H1 (cell line): ENCODE results near the gene SYT6. TPM values are rescaled to one million over a fixed set of nuclear protein-coding genes. Genes with fewer than 3 reads are reported as not detected.

Source experiments
- CBX8 ChIP-seq: fragments of 300-800, 300-1000 bp; sonication (generic); IDR thresholded peaks from 2 replicates; pipeline ENCODE4 v1.7.1; 2016; ENCODE audit warnings: low read depth, low read length, borderline replicate concordance
- CHD2 ChIP-seq: IDR thresholded peaks from 2 replicates; pipeline ENCODE4 v1.6.1; 2012; ENCODE audit warnings: low read length, improper control_type of control experiment
- CHD7 ChIP-seq: fragments of 300-600 bp; sonication (generic); IDR thresholded peaks from 2 replicates; pipeline ENCODE4 v1.7.1; 2012; ENCODE audit warnings: low read length, moderate library complexity, mild to moderate bottlenecking, inconsistent platforms; ENCODE audit not compliant: insufficient replicate concordance
- JUN ChIP-seq: IDR thresholded peaks from 2 replicates; pipeline ENCODE4 v1.6.1; 2011; ENCODE audit warnings: low read depth, mild to moderate bottlenecking, improper control_type of control experiment, low read length
- RXRA ChIP-seq: IDR thresholded peaks from 2 replicates; pipeline ENCODE4 v1.6.1; 2011; ENCODE audit warnings: low read depth, mild to moderate bottlenecking, low read length, moderate library complexity; ENCODE audit not compliant: insufficient read depth
- SUZ12 ChIP-seq: fragments of 200-600 bp; sonication (generic); IDR thresholded peaks from 2 replicates; pipeline ENCODE4 v1.6.1; 2012; ENCODE audit warnings: mild to moderate bottlenecking, inconsistent platforms, low read length, moderate library complexity, mixed read lengths
- TAF1 ChIP-seq: IDR thresholded peaks from 2 replicates; pipeline ENCODE4 v1.6.1; 2011; ENCODE audit warnings: mild to moderate bottlenecking, low read depth, low read length
- TCF12 ChIP-seq: IDR thresholded peaks from 2 replicates; pipeline ENCODE4 v1.6.1; 2011; ENCODE audit warnings: low read depth, mild to moderate bottlenecking, low read length
- polyA plus RNA-seq, 7 experiments: library from polyadenylated mRNA; depleted of rRNA in 3 of 7; stranded (reverse) in 5 of 7; unstranded in 2 of 7; fragments of >200 nt in 5 of 7; fragments of 200-250 nt in 2 of 7; gene quantifications; 1 replicate in 5 of 7; 2 replicates in 1 of 7; 4 replicates in 1 of 7; pipeline versions ENCODE4 v1.2.1 to v1.2.3, GENCODE V29; 2011 to 2013; ENCODE audit warnings: missing spikeins in 2 of 7, mixed read lengths in 2 of 7
- total RNA-seq: library from RNA; stranded (reverse); fragmentation: NEBNext Ultra II Directional; extraction: Animal tissue kit (Norgen Biotek cat#: 25700); gene quantifications from 2 replicates; pipeline ENCODE4 v1.2.1, GENCODE V29; 2021

Gene SYT6
- total and polyA plus RNA-seq, 2 of the 8 experiments (the other 6 are each of a cell fraction or from before 2014, with no cell fraction given): 33.7 to 83.5 TPM

GRCh38 chr1:114081437-114082303 lies 72.0 kb downstream of the SYT6 start (continued):
- TF ChIP-seq CHD7 (no peak), CBX8 (no peak), TAF1 (no peak), JUN (no peak), RXRA (no peak), SUZ12 (no peak), TCF12 (no peak), CHD2 (no peak)
